NCI-H345 (cell line): ENCODE data around the gene KAT2A.

Source experiments
- DNase-seq: peaks from one replicate; lab custom pipeline; 2025; lab: John Stamatoyannopoulos, UW

The KAT2A gene

GRCh38 chr17:42135664-42136653, 14.8 kb upstream of the KAT2A start:
- DNase-seq, result no peak

GRCh38 chr17:42135151-42135550, 14.0 kb upstream of the KAT2A start:
- no peak for DNase-seq

- peak; percentile 89 for DNase-seq
Observed at GRCh38 chr17:42133461-42134041, 12.4 kb upstream of the KAT2A start.

GRCh38 chr17:42132941-42133340, 11.8 kb upstream of the KAT2A start:
- peak; percentile 23 for DNase-seq

- no peak for DNase-seq
Observed at GRCh38 chr17:42131981-42132432, 10.8 kb upstream of the KAT2A start.

- no peak for DNase-seq
Observed at GRCh38 chr17:42131232-42131631, 10.1 kb upstream of the KAT2A start.

GRCh38 chr17:42130310-42130936, 9.3 kb upstream of the KAT2A start:
- DNase-seq, result no peak

GRCh38 chr17:42129109-42129837, 8.1 kb upstream of the KAT2A start:
- DNase-seq, result no peak

GRCh38 chr17:42127414-42127813, 6.2 kb upstream of the KAT2A start:
- DNase-seq, result no peak

GRCh38 chr17:42126836-42127235, 5.7 kb upstream of the KAT2A start:
- no peak for DNase-seq

- DNase-seq, result no peak
Observed at GRCh38 chr17:42125565-42125964, 4.4 kb upstream of the KAT2A start.

- no peak for DNase-seq
Observed at GRCh38 chr17:42124256-42124655, 3.1 kb upstream of the KAT2A start.

- no peak for DNase-seq
Observed at GRCh38 chr17:42122371-42123303, 1.5 kb upstream of the KAT2A start, which contains the start of gene HSPB9. TSS of gene HSPB9 (plus strand) at chr17:42122804. CDS start at chr17:42122851, 47 bp downstream.

GRCh38 chr17:42120161-42120769, 902 bp downstream of the KAT2A start:
- DNase-seq, result no peak

GRCh38 chr17:42119301-42119700, 1.9 kb downstream of the KAT2A start:
- DNase-seq, result no peak

GRCh38 chr17:42118545-42118944, 2.6 kb downstream of the KAT2A start:
- peak; percentile 7 for DNase-seq

GRCh38 chr17:42118126-42118510, 3.0 kb downstream of the KAT2A start:
- no peak for DNase-seq

GRCh38 chr17:42117397-42118125, 3.6 kb downstream of the KAT2A start:
- DNase-seq, result no peak

GRCh38 chr17:42116705-42117396, 4.3 kb downstream of the KAT2A start:
- DNase-seq, result peak; percentile 59
